ENCODE data around the gene ZEB2.

DNA sequence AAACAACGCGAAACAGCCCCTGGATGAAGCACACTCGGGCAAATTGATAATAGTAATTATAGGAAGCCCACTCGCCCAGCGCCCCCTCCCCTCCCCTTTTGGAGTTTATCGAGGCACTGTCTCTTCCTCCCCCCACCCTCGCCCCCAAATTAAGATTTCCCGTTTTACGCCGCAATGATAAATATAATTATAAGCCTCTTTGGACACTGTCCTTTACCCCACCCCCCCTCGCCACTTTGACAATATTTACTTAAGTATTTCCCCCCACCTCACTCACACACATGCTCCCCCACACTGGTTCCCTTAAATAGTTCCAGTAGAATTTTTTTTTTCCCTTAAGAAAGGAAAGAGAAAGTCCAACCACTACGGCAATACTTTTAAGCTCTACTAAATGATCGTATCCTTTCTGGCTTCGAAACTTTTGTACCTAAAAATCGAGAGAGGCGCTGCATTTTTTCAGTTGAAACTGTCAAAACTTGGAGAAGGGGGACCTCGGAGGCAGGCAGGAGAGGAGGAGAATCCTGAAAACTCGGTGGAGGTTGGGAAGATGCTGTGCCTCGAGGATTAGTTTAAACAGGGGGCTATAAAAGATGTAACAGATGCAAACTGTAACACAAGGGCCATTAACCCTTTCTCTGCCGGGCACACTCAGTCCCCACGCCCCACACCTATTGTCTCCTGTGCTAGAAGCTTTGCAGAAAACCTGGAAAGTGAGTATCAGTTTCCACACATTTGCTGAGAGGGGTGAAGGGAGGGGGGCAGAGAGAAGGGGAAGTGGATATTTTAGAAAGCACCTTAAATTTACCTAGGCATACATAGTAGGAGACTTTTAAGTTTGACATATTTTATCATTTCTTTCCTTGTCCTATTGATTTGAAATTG is 1.8 kb downstream of the ZEB2 start:
- TF ChIP-seq, protein P1, sequence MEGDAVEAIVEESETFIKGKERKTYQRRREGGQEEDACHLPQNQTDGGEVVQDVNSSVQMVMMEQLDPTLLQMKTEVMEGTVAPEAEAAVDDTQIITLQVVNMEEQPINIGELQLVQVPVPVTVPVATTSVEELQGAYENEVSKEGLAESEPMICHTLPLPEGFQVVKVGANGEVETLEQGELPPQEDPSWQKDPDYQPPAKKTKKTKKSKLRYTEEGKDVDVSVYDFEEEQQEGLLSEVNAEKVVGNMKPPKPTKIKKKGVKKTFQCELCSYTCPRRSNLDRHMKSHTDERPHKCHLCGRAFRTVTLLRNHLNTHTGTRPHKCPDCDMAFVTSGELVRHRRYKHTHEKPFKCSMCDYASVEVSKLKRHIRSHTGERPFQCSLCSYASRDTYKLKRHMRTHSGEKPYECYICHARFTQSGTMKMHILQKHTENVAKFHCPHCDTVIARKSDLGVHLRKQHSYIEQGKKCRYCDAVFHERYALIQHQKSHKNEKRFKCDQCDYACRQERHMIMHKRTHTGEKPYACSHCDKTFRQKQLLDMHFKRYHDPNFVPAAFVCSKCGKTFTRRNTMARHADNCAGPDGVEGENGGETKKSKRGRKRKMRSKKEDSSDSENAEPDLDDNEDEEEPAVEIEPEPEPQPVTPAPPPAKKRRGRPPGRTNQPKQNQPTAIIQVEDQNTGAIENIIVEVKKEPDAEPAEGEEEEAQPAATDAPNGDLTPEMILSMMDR (IDR thresholded peaks at IDR 0.05): no peak
- TF ChIP-seq CBX2 (IDR thresholded peaks at IDR 0.05; ENCODE audit: borderline replicate concordance, low read depth) (no peak), SMC3 (IDR thresholded peaks at IDR 0.05) (no peak), RFX5 (IDR thresholded peaks at IDR 0.05) (no peak), NPAS2 (CRISPR knock-in tag; IDR thresholded peaks at IDR 0.05; ENCODE audit: borderline replicate concordance) (no peak)
